ENCODE results near the gene ENO2.
"Not testable (repeated sequence)": the region's sequence is repeated elsewhere in the genome, so short reads cannot be mapped to it uniquely, and the experiment has no call there.

DNA sequence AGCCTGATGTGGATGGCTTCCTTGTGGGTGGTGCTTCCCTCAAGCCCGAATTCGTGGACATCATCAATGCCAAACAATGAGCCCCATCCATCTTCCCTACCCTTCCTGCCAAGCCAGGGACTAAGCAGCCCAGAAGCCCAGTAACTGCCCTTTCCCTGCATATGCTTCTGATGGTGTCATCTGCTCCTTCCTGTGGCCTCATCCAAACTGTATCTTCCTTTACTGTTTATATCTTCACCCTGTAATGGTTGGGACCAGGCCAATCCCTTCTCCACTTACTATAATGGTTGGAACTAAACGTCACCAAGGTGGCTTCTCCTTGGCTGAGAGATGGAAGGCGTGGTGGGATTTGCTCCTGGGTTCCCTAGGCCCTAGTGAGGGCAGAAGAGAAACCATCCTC lies 44.1 kb upstream of the ENO2 start:
- TF ChIP-seq POLR2A (IDR thresholded peaks at IDR 0.05; ENCODE audit: low read depth, low read length); POLR2AphosphoS5 (IDR thresholded peaks at IDR 0.05; ENCODE audit: low read depth, low read length); TAF1 (IDR thresholded peaks at IDR 0.05; ENCODE audit: borderline replicate concordance, low read depth, low read length): not testable (repeated sequence)
